Measurements from ENCODE around the gene GLI3. TPM values are rescaled to one million over a fixed set of nuclear protein-coding genes. Genes with fewer than 3 reads are reported as not detected.

Gene GLI3
- total and polyA plus RNA-seq, 2 of the 8 experiments (the other 6 are each of a cell fraction or from before 2014, with no cell fraction given): 8.0 to 31.1 TPM

- no peak for TF ChIP-seq CHD7 (IDR thresholded peaks at IDR 0.05; ENCODE audit: insufficient replicate concordance, low read length)
- TF ChIP-seq USF2 (IDR thresholded peaks at IDR 0.05; ENCODE audit: low read length): no peak
- no peak for TF ChIP-seq NANOG (IDR thresholded peaks at IDR 0.05; ENCODE audit: insufficient read depth, low read depth, low read length, poor library complexity, severe bottlenecking)
Observed at GRCh38 chr7:42244828-42245227, 7.8 kb upstream of the GLI3 start (continued).
